ENCODE data around the gene ASF1B.

DNA sequence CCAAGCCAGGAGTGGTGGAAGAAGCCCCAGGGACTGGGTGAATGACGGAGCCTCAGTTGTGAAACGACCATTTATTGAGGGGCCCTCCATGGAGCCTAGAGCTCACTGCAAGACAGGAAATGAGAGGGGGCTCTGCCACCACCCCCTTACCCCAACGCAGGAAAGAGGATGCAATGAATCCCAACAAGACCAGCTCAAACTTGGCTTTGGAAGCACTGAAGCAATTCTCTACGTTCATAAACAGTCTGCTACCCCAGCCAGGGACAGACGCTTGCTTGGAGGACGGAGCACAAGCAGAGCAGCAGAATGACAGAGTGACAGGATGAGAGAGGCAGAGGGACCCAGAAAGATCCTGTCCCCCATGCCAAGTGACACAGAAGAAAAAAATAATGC lies 19.9 kb downstream of the ASF1B start:
- TF ChIP-seq, protein P1, sequence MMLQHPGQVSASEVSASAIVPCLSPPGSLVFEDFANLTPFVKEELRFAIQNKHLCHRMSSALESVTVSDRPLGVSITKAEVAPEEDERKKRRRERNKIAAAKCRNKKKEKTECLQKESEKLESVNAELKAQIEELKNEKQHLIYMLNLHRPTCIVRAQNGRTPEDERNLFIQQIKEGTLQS (CRISPR knock-in tag; conservative IDR thresholded peaks at IDR 0.05) = no peak
- TF ChIP-seq, protein P2, sequence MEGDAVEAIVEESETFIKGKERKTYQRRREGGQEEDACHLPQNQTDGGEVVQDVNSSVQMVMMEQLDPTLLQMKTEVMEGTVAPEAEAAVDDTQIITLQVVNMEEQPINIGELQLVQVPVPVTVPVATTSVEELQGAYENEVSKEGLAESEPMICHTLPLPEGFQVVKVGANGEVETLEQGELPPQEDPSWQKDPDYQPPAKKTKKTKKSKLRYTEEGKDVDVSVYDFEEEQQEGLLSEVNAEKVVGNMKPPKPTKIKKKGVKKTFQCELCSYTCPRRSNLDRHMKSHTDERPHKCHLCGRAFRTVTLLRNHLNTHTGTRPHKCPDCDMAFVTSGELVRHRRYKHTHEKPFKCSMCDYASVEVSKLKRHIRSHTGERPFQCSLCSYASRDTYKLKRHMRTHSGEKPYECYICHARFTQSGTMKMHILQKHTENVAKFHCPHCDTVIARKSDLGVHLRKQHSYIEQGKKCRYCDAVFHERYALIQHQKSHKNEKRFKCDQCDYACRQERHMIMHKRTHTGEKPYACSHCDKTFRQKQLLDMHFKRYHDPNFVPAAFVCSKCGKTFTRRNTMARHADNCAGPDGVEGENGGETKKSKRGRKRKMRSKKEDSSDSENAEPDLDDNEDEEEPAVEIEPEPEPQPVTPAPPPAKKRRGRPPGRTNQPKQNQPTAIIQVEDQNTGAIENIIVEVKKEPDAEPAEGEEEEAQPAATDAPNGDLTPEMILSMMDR (IDR thresholded peaks at IDR 0.05) = no peak
- TF ChIP-seq JUN (CRISPR knock-in tag; IDR thresholded peaks at IDR 0.05) (no peak), RORB (CRISPR knock-in tag; IDR thresholded peaks at IDR 0.05) (no peak), CREB1 (CRISPR knock-in tag; IDR thresholded peaks at IDR 0.05) (no peak), NFYB (CRISPR knock-in tag; conservative IDR thresholded peaks at IDR 0.05; ENCODE audit: low read depth) (no peak)
- TF ChIP-seq, protein P3, sequence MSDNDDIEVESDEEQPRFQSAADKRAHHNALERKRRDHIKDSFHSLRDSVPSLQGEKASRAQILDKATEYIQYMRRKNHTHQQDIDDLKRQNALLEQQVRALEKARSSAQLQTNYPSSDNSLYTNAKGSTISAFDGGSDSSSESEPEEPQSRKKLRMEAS (CRISPR knock-in tag; IDR thresholded peaks at IDR 0.05) = no peak

Measured in WTC11 (cell line).